Measurements from ENCODE around the gene NRDE2.
"Not testable (repeated sequence)": the region's sequence is repeated elsewhere in the genome, so short reads cannot be mapped to it uniquely, and the experiment has no call there.

DNA sequence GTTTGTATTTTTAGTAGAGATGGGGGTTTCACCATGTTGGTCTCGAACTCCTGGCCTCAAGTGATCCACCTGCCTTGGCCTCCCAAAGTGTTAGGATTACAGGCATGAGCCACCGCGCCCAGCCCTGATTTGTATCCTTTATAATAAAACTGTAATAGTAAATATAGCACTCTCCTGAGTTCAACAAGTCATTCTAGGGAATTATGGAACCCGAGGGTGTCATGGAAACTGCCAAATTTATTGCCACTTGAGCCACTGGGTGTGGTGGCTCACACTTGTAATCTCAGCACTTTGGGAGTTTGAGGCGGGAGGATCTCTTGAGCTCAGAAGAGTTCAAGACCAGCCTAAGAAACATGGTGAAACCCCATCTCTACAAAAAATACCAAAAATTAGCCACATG lies 9.5 kb upstream of the NRDE2 start:
- TF ChIP-seq, protein P1, sequence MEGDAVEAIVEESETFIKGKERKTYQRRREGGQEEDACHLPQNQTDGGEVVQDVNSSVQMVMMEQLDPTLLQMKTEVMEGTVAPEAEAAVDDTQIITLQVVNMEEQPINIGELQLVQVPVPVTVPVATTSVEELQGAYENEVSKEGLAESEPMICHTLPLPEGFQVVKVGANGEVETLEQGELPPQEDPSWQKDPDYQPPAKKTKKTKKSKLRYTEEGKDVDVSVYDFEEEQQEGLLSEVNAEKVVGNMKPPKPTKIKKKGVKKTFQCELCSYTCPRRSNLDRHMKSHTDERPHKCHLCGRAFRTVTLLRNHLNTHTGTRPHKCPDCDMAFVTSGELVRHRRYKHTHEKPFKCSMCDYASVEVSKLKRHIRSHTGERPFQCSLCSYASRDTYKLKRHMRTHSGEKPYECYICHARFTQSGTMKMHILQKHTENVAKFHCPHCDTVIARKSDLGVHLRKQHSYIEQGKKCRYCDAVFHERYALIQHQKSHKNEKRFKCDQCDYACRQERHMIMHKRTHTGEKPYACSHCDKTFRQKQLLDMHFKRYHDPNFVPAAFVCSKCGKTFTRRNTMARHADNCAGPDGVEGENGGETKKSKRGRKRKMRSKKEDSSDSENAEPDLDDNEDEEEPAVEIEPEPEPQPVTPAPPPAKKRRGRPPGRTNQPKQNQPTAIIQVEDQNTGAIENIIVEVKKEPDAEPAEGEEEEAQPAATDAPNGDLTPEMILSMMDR (IDR thresholded peaks at IDR 0.05; ENCODE audit: insufficient read depth, low read length) = not testable (repeated sequence)
- TF ChIP-seq, protein P2, sequence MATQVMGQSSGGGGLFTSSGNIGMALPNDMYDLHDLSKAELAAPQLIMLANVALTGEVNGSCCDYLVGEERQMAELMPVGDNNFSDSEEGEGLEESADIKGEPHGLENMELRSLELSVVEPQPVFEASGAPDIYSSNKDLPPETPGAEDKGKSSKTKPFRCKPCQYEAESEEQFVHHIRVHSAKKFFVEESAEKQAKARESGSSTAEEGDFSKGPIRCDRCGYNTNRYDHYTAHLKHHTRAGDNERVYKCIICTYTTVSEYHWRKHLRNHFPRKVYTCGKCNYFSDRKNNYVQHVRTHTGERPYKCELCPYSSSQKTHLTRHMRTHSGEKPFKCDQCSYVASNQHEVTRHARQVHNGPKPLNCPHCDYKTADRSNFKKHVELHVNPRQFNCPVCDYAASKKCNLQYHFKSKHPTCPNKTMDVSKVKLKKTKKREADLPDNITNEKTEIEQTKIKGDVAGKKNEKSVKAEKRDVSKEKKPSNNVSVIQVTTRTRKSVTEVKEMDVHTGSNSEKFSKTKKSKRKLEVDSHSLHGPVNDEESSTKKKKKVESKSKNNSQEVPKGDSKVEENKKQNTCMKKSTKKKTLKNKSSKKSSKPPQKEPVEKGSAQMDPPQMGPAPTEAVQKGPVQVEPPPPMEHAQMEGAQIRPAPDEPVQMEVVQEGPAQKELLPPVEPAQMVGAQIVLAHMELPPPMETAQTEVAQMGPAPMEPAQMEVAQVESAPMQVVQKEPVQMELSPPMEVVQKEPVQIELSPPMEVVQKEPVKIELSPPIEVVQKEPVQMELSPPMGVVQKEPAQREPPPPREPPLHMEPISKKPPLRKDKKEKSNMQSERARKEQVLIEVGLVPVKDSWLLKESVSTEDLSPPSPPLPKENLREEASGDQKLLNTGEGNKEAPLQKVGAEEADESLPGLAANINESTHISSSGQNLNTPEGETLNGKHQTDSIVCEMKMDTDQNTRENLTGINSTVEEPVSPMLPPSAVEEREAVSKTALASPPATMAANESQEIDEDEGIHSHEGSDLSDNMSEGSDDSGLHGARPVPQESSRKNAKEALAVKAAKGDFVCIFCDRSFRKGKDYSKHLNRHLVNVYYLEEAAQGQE (IDR thresholded peaks at IDR 0.05; ENCODE audit: insufficient replicate concordance, low read depth) = not testable (repeated sequence)

Measured in HL-60 (cell line).